K562 (cell line): ENCODE results near the gene CERS6. TPM values are rescaled to one million over a fixed set of nuclear protein-coding genes. Genes with fewer than 3 reads are reported as not detected.

Experiments
- ARID3A ChIP-seq: IDR thresholded peaks from 2 replicates; pipeline ENCODE4 v1.6.1; 2012; ENCODE audit warnings: low read depth, low read length, improper control_type of control experiment, borderline replicate concordance
- KLF13 ChIP-seq: fragments of 450-650 bp; IDR thresholded peaks from 2 replicates; pipeline ENCODE4 v1.6.1; 2016; ENCODE audit warnings: missing genetic modification characterization, low read depth, mild to moderate bottlenecking, missing compliant biosample characterization, moderate library complexity, borderline replicate concordance
- MTA3 ChIP-seq: fragments of 450-650 bp; formaldehyde crosslinking; IDR thresholded peaks from 2 replicates; pipeline ENCODE4 v1.6.1; 2017; ENCODE audit warnings: mild to moderate bottlenecking, borderline replicate concordance
- RAD21 ChIP-seq, 2 experiments: fragments of 250-450 bp in 1 of 2; fragments of 450-650 bp in 1 of 2; sonication (Bioruptor Pico) in 1 of 2; formaldehyde crosslinking in 1 of 2; IDR thresholded peaks in 1 of 2; conservative IDR thresholded peaks in 1 of 2; 2 replicates each; pipeline versions ENCODE4 v1.4.0 to v1.8.0; 2020 to 2022; ENCODE audit warnings: mild to moderate bottlenecking in 2 of 2, moderate library complexity in 1 of 2
- SMC3 ChIP-seq: conservative IDR thresholded peaks from 2 replicates; pipeline ENCODE4 v1.6.1; 2011; ENCODE audit warnings: low read depth, low read length, improper control_type of control experiment; ENCODE audit not compliant: insufficient read depth
- TBL1XR1 ChIP-seq, 2 experiments: IDR thresholded peaks; 2 replicates each; pipeline ENCODE4 v1.6.1; 2012; ENCODE audit warnings: improper control_type of control experiment in 2 of 2, low read length in 2 of 2, mild to moderate bottlenecking in 1 of 2
- polyA plus RNA-seq, 8 experiments: library from polyadenylated mRNA; depleted of rRNA in 4 of 8; stranded (reverse) in 5 of 8; unstranded in 3 of 8; fragments of >200 nt; fragmentation: Nextera tagmentation in 2 of 8; fragmentation: Illumina TruSeq in 1 of 8; extraction: Ambion mirVana in 2 of 8; extraction: Trizol in 1 of 8; gene quantifications; 2 replicates each; pipeline versions ENCODE4 v1.2.1 to v1.2.3, GENCODE V29; 2011 to 2014; ENCODE audit warnings: inconsistent platforms in 1 of 8, missing spikeins in 1 of 8
- total RNA-seq, 7 experiments: library from RNA; depleted of rRNA in 6 of 7; stranded (reverse); fragments of >200 nt in 6 of 7; fragmentation: Illumina TruSeq in 2 of 7; extraction: Trizol in 2 of 7; gene quantifications; 2 replicates each; pipeline versions ENCODE4 v1.2.1 to v1.2.3, GENCODE V29; 2011 to 2021; ENCODE audit warnings: low replicate concordance in 1 of 7
- TF ChIP-seq, protein P1 (sequence below): sonication (generic); formaldehyde crosslinking; IDR thresholded peaks from 2 replicates; pipeline ENCODE4 v1.8.1; 2023; ENCODE audit warnings: mild to moderate bottlenecking, missing genetic modification reagents
- TF ChIP-seq, protein P2 (sequence below), 3 experiments: IDR thresholded peaks in 2 of 3; conservative IDR thresholded peaks in 1 of 3; 2 replicates each; pipeline ENCODE4 v1.5.1; 2011 to 2012; ENCODE audit warnings: low read length in 3 of 3, mild to moderate bottlenecking in 3 of 3, control low read depth in 2 of 3, improper control_type of control experiment in 1 of 3, inconsistent platforms in 1 of 3, low read depth in 1 of 3, mixed read lengths in 1 of 3, moderate library complexity in 1 of 3; ENCODE audit not compliant: insufficient read depth in 2 of 3

The CERS6 gene
- total and polyA plus RNA-seq, 9 of the 15 experiments (the other 6 are each of a cell fraction or from before 2014, with no cell fraction given) = 1.6 to 13.6 (median 11.4) TPM

DNA sequence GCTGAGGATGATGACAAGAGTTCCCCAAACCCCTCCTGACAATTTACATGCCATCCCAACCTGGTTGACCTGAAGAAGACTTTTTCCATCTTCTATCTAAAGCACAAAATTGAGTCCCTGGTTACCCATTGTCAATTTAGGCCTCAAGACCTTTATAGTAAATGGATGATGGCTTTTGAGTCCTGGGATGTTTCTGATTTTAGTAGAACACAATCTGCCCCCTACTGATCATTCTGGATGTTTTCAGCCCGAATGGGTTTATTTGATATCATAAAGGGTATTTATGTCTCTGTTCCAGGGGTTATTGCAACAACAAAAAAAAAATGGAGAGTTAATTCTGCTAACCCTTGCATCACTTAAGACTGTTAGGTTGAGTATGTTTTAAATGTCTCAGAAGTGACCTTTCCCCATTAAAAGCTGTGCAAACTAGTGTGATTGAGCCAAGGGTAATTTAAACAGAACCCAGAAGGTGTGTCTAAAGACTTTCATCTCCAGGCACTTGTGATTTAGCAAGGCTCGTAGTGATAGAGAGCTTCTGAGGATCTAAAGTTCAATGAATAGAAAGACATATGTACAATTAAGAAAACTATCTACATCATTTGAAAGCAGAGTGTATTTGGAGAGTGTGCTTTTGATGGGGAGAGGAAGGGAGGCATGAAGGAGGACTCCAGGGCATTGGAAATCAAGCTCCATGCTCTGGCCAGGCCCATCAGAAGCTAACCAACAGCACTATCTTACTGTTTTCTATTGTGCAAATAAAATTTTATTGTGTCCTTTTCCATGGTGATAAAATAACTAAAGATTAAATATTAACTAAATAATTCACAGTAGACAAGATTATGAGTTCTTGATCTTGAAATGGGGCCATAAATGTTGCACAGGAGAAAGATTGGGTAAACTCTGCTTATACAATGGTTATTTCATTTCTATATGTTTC, 249.7 kb downstream of the CERS6 start (continued):
- TF ChIP-seq, protein P1, sequence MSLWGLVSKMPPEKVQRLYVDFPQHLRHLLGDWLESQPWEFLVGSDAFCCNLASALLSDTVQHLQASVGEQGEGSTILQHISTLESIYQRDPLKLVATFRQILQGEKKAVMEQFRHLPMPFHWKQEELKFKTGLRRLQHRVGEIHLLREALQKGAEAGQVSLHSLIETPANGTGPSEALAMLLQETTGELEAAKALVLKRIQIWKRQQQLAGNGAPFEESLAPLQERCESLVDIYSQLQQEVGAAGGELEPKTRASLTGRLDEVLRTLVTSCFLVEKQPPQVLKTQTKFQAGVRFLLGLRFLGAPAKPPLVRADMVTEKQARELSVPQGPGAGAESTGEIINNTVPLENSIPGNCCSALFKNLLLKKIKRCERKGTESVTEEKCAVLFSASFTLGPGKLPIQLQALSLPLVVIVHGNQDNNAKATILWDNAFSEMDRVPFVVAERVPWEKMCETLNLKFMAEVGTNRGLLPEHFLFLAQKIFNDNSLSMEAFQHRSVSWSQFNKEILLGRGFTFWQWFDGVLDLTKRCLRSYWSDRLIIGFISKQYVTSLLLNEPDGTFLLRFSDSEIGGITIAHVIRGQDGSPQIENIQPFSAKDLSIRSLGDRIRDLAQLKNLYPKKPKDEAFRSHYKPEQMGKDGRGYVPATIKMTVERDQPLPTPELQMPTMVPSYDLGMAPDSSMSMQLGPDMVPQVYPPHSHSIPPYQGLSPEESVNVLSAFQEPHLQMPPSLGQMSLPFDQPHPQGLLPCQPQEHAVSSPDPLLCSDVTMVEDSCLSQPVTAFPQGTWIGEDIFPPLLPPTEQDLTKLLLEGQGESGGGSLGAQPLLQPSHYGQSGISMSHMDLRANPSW (CRISPR knock-in tag) = no peak
- TF ChIP-seq ARID3A (0 out of 2 replicates have a peak, but pooled peaks have one; percentile 39), RAD21 (CRISPR knock-in tag; conservative IDR thresholded peaks at IDR 0.05 in 1 of 2, IDR thresholded peaks at IDR 0.05 in 1 of 2) (peak; percentile 81 to 84), TBL1XR1 (IDR thresholded peaks at IDR 0.05; ENCODE audit: low read length in 2 of 2) (peak in 1 of 2 experiments; percentile 16; a peak in 1 of 4 replicates), SMC3 (0 out of 2 replicates have a peak, but pooled peaks have one; percentile 29), KLF13 (no peak), MTA3 (no peak)
- TF ChIP-seq, protein P2, sequence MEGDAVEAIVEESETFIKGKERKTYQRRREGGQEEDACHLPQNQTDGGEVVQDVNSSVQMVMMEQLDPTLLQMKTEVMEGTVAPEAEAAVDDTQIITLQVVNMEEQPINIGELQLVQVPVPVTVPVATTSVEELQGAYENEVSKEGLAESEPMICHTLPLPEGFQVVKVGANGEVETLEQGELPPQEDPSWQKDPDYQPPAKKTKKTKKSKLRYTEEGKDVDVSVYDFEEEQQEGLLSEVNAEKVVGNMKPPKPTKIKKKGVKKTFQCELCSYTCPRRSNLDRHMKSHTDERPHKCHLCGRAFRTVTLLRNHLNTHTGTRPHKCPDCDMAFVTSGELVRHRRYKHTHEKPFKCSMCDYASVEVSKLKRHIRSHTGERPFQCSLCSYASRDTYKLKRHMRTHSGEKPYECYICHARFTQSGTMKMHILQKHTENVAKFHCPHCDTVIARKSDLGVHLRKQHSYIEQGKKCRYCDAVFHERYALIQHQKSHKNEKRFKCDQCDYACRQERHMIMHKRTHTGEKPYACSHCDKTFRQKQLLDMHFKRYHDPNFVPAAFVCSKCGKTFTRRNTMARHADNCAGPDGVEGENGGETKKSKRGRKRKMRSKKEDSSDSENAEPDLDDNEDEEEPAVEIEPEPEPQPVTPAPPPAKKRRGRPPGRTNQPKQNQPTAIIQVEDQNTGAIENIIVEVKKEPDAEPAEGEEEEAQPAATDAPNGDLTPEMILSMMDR (IDR thresholded peaks at IDR 0.05 in 2 of 3, conservative IDR thresholded peaks at IDR 0.05 in 1 of 3; ENCODE audit: insufficient read depth in 2 of 3, low read depth in 1 of 3, low read length in 3 of 3) = peak; percentile 25 to 70 (median 46); a peak in 4 of 6 replicates
